Measurements from ENCODE around the gene RAVER2.

RAVER2 gene

GRCh38 chr1:64872067-64872466 is 127.2 kb downstream of the RAVER2 start:
- DNase-seq (ENCODE audit: extremely low spot score), result no peak
- TF ChIP-seq CTCF (IDR thresholded peaks at IDR 0.05; ENCODE audit: control extremely low read depth, extremely low read depth, low read depth, missing control alignments), result no peak
- CTCF ChIA-PET, result interaction anchor here (1.0 to 1.7 kb wide), 2 partner anchors 10 to 80 kb away, joined by 3 to 4 read pairs; no protein-coding TSS in a partner anchor
- POLR2A ChIA-PET, result no interaction called here

GRCh38 chr1:64873576-64873975 is 128.7 kb downstream of the RAVER2 start:
- DNase-seq (ENCODE audit: extremely low spot score), result no peak

GRCh38 chr1:64874666-64875065 is 129.8 kb downstream of the RAVER2 start:
- no peak for TF ChIP-seq CTCF (IDR thresholded peaks at IDR 0.05; ENCODE audit: control extremely low read depth, extremely low read depth, low read depth, missing control alignments)
- ChIA-PET POLR2A (no interaction called here), CTCF (no interaction called here)
- DNase-seq (ENCODE audit: extremely low spot score), result no peak

More at GRCh38 chr1:64873576-64873975, 128.7 kb downstream of the RAVER2 start:
- CTCF ChIA-PET, result interaction anchor here (0.9 kb wide), 1 partner anchor 18 kb away, joined by 3 read pairs; no protein-coding TSS in a partner anchor
- POLR2A ChIA-PET, result no interaction called here
- no peak for TF ChIP-seq CTCF (IDR thresholded peaks at IDR 0.05; ENCODE audit: control extremely low read depth, extremely low read depth, low read depth, missing control alignments)

GRCh38 chr1:64875101-64875500 is 130.2 kb downstream of the RAVER2 start:
- DNase-seq (ENCODE audit: extremely low spot score), result no peak
- CTCF ChIA-PET, result no interaction called here

GRCh38 chr1:64875606-64876005 is 130.7 kb downstream of the RAVER2 start:
- TF ChIP-seq CTCF (IDR thresholded peaks at IDR 0.05; ENCODE audit: control extremely low read depth, extremely low read depth, low read depth, missing control alignments), result no peak
- POLR2A ChIA-PET, result no interaction called here
- CTCF ChIA-PET, result interaction anchor here (1.4 kb wide), 1 partner anchor 72 kb away, joined by 3 read pairs; no protein-coding TSS in a partner anchor
- no peak for DNase-seq (ENCODE audit: extremely low spot score)

More at GRCh38 chr1:64875101-64875500, 130.2 kb downstream of the RAVER2 start:
- no peak for TF ChIP-seq CTCF (IDR thresholded peaks at IDR 0.05; ENCODE audit: control extremely low read depth, extremely low read depth, low read depth, missing control alignments)
- POLR2A ChIA-PET, result no interaction called here

- POLR2A ChIA-PET, result no interaction called here
- no peak for TF ChIP-seq CTCF (IDR thresholded peaks at IDR 0.05; ENCODE audit: control extremely low read depth, extremely low read depth, low read depth, missing control alignments)
- CTCF ChIA-PET, result interaction anchor here (0.9 to 1.8 kb wide), 8 partner anchors 10 to 71 kb away, joined by 3 to 6 read pairs (median 3); no protein-coding TSS in a partner anchor
- DNase-seq (ENCODE audit: extremely low spot score), result no peak
Observed at GRCh38 chr1:64877151-64877550, 132.3 kb downstream of the RAVER2 start.

All from GM10248 (cell line).